HG02884 (cell line): Measurements from ENCODE around the gene ERVW-1.
"Not testable (repeated sequence)": the region's sequence is repeated elsewhere in the genome, so short reads cannot be mapped to it uniquely, and the experiment has no call there.

Experiments
- ATAC-seq: cut with Tn5 transposase; IDR thresholded peaks from one replicate; pipeline ENCODE4 v1.9.1; 2021; ENCODE audit warnings: mild to moderate bottlenecking, moderate library complexity; ENCODE audit not compliant: unreplicated experiment

The ERVW-1 gene, protein sequence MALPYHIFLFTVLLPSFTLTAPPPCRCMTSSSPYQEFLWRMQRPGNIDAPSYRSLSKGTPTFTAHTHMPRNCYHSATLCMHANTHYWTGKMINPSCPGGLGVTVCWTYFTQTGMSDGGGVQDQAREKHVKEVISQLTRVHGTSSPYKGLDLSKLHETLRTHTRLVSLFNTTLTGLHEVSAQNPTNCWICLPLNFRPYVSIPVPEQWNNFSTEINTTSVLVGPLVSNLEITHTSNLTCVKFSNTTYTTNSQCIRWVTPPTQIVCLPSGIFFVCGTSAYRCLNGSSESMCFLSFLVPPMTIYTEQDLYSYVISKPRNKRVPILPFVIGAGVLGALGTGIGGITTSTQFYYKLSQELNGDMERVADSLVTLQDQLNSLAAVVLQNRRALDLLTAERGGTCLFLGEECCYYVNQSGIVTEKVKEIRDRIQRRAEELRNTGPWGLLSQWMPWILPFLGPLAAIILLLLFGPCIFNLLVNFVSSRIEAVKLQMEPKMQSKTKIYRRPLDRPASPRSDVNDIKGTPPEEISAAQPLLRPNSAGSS

DNA sequence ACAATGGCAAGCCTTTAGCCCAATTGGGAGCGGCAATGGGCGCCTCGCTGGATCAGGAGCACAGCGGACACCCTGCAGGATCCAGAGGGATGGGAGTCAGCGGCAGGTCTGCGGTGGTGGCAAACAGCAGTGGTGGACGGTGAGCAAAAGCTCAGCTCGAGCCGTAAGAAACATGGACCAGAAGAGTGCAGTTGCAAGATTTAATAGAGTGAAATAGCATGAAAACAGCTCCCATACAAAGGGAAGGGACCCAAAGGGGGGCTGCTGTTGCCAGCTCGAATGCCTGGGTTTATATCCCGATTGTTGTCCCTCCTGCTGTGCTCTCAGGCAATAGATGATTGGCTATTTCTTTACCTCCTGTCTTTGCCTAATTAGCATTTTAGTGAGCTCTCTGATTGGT, at the start of gene ERVW-1:
Gene ERVW-1, minus strand, starts transcription at position 266 of the 400 bp plus-strand sequence. CDS start 7,565 bp downstream, outside the sequence.
- not testable (repeated sequence) for ATAC-seq

DNA sequence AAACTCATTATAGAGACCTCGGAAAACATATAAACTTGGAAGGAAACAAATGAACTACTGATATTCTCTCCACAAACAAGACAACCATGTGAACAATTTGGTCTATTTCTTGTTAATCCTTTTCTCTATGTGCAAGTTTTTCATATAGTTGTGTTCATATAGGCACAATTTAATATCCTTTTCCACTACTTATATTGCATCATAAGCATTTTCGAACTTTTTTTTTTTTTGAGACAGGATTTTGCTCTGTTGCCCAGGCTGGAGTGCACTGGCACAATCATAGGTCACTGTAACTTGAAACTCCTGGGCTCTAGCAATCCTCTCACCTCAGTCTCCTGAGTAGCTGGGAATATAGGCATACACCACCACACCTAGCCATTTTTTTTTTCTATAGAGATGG, 45.4 kb upstream of the ERVW-1 start:
- no peak for ATAC-seq

DNA sequence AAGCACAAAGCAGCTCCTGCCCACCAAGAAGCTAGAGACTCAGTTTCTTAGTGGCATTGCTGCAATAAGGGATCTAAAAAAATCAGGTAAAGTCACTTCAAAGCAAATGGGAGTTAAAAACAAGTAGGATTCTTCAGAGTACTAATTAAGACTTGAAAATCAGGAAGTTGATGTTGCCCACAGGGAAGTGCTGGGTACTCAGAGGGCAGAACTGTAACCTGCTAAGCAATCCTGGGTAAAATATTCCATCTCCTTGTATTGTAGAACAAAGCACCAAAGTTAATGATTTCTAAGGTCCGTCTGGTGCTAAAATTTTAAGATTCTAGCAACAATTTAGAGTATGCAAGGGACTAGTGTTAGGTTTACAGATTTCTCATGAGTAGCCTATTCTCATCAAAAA, 42.3 kb upstream of the ERVW-1 start:
- ATAC-seq = no peak

DNA sequence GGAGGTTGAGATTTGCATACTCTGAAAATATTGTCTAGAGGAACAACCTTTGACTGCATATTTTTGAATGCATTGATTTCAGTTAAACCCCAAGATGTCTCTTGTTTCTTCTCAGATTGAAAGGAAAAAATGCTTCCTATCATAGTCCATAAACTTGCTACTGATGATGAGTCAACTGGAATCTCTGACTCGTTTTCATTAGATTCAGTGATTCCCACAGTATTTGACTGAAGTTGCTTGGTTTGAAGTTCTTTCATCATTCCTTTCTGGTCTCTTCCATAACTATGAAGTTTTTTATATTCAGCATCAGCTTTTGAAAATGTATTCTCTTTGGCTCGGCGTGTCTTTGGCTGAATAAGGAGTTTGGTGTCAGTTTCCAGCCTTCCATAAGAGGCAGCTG, 39.9 kb upstream of the ERVW-1 start:
- ATAC-seq = no peak

DNA sequence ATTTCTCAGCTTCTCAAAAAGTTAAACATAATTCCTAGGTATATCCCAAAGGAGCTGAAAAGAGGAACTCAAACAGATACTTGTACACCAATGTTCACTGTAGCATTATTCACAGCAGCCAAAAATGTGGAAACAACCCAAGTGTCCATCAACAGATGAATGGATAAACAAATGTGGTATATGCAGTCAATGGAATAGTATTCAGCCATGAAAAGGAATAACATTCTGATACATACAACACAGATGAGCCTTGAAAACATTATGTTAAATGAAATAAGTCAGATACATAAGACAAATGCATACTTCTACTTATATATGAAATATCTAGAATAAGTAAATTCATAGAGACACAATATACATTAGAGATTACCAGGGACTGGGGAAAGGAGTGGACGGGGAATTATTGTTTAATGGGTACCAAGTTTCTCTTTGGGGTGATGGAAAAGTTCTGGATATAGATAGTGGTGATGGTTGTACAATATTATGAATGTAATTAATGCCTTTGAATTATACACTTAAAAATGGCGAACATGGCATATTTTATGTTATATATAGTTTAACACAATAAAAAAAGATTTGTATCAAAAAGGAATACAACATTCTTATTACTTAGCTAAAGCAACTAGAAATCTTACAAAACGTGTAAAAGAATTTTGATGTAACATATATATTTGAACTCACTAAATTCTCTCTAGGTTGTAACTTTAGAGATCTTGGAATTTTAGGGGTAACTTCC, 35.6 kb upstream of the ERVW-1 start:
- no peak for ATAC-seq

DNA sequence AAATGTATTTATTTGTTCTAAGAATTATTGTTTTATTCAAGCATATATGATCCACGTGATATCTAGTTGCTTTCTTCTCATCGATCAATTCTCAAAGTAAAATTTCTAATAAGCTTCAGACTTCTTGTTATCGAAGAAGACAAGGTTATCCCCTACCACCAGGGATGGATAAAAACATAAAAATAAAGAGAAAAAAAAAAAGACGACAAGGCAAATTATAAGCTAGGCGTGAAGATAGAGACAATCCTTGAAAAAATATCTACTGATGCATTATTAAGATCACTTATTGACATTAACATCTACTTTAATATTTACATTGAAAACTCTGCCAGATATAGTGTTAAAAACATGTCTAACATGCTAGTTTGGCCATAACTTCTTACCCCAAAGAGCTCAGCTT, 31.2 kb upstream of the ERVW-1 start:
- no peak for ATAC-seq

DNA sequence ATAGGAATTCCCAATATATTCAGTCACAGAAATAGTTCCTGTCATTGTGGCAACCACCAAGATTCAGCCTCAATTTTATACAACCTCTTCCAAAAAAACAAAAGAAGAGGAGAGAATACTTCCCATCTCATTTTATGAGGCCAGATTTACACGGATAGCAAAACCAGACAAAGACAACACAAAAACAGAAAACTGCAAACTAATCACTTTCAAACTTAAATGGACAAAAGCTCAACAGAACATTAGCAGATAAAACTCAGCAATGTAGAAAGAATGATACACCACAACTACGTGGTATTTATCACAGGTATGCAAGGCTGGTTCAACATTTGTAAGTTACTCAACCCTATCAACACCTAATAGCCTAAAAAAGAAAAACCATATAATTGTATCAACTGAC, 28.6 kb upstream of the ERVW-1 start:
- no peak for ATAC-seq

DNA sequence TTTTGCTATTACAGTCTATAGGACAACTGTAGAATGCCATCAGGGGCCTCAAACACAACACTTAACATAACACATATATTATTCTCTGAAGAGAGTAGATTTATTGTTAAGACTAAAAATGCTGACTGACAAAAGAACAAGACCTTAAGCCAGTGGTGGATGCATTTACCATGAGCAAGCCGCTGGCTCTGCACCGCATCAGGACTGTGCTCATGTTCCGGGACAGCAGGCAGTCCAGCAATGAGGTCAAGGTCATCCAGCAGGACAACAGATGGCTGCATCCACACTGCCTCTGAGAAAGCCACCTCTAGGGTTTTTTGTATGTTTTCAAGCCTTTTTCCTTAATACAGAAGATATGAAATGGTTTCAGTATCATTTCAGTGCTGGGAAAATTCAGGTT, 26.8 kb upstream of the ERVW-1 start:
- ATAC-seq = no peak

DNA sequence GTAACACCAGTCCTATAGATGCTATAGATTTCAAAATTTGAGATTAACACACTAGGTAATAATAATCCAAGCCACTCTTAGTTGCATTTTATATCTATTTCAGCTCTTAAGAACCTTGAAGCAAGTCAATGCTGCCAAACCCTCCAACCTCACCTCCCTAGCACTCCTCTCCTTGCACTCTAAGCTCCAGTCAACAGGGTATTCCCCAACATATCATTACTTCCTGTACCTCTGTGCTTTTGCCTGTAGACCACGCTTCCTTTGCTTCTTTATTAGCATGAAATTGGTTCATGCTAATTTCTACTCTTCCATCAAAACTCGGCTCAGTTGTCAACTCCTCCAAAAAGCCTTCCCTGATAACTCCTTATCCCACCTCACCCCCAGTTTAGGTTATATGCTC, 26.0 kb upstream of the ERVW-1 start:
- no peak for ATAC-seq

DNA sequence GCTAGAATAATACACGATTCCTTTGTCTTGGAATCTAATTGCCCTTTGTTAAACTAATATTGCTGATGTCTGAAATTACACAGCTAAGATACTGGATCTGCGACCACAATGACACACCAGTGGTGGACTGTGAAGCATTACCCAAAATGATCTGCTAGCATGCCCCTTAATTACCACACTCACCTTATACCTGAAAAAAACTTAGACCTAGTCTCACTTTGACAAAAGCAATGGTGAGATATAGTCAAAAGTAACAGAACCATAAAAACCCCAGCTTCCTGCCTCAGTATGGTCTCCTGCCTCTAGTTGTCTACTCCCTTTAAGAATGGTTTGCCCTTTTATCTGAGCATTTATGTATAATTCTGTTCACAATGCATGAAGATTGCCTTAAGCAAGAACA, 20.8 kb upstream of the ERVW-1 start:
- ATAC-seq = no peak

DNA sequence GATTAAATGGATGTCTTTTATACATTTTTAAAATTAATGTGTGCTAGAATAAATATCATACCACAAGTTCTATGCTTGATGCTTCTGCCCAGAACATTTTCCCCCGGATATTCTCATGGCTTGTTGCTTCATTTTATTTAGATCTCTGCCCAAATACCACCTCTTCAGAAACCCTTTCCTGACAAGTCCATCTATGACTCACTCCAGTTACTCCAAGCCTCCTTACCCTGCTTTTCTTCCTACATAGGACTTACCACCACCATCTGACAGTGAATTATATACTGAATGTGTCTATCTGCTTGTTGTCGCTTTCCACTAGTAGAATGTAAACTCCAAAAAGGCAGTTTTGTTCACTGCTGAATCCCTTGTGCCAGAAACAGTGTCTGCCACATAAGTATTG, 19.1 kb upstream of the ERVW-1 start:
- no peak for ATAC-seq

DNA sequence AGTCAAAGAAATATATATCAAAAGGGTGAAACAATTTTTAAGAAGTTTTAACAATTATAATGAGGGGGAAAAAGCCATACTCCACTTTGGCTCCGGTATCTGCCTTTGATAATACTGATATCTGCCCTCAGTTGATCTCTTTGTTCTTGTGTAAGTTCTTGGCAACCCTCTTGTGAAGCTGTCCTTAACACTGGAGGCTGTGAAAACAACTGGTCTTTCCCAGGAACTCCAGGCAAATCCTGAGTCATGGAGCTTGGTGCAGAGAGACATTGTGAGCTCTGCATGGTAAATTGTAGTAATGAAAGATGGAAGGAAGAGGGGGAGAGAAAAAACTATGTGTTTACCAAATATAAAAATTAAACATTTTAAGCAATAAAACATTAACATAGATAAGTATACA, 11.9 kb upstream of the ERVW-1 start:
- no peak for ATAC-seq

DNA sequence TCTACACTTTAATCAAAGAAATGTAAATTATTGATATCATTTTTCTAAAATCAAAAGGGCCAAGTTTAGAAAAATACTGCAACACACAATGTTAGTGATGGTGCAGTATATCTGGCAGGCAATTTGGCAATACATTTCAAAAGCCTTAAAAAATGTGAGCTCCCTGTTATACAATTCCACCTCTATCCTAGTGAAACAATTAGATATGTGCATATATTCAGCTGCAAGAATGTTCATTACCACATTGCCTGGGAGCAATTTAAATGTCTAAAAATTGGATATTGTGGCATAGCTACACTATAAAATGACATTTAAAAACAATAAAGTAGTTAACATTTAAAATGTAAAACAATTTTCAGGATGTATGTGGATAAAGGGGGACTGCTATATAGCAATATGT, 10.1 kb upstream of the ERVW-1 start:
- no peak for ATAC-seq

DNA sequence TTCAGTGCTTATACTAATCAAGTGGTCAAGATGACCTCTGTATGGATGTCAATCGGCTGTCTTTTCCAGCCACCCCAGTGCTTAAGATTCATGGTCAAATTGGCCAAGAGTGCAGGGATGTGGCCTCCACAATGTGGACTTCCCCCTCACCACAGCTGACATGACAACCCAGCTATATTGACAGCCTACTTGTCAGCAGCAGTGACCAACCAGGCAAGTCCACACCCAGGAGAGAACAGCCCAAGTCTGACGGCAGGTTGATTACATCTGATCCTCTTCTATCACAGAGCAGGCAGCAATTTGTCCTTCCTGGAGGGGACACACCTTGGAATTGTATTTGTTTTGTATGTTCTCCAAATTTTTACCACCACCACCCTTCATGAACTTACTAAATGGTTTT, 8.2 kb upstream of the ERVW-1 start:
- no peak for ATAC-seq

DNA sequence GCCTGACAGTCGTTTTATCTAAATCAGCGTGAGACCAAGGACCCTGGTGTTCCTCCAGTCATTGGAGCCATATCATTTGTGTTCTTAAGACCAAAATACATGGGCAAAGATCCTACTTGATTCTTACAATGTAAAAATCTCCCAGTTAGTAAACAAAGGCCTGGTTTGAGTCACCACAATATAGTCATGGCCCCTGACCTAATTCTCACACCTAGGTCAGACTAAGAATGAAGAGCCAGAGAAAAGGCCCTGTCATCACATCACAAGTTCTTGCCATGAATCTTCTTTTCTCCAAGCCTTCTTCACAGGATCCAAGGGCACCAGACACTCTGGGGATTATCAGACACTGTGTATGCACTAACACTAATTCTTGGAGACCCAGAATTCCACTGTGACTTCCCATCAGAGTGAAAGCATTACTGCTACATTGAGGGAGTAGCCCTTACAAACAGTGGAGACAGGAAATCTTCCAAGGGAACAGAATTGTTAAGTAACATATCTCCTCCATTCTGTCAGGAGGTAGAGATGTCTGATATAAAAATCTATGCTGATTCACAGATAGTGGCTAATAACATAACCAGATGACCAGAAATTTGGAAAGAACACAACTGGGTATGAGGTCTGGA, 7.6 kb upstream of the ERVW-1 start:
- ATAC-seq = no peak

DNA sequence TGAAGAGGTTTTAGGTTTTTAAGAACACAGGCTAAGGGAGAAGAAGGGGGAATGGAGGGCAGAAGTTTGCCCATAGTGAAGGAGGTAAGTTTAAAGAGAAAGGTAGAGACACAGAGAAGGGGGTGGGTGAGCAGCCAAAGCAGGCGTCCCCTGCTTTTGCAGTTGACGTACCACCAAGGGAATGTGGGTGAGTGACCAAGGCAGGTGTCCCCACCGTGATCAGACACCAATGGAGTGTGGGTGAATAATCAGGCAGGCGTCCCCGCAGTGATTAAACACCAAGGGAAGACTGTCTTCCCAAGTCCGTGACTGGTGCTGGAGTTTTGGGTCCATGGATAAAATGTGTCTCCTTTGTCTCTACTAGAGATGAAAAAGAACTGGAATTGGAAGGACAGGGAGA, 6.5 kb upstream of the ERVW-1 start:
- ATAC-seq = not testable (repeated sequence)

DNA sequence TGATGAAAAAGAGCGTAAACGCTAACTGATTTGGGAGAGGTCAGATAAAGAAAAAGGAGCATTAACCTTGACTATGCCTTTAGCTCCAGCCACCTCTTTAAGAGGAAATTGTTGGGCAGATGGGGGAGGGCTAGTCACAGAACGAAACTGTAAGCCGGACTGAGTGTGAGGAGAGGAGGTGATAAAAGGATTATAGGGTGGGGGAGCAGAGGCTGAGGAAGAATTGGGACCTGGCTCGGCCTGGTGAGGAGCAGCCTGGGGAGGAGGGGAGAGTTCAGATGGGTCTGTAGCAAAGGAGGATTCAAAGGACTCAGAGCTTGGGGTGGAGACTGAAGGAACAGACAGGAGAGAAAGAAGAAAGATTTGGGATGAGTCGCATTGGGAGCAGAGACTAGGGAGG, 5.9 kb upstream of the ERVW-1 start:
- not testable (repeated sequence) for ATAC-seq

DNA sequence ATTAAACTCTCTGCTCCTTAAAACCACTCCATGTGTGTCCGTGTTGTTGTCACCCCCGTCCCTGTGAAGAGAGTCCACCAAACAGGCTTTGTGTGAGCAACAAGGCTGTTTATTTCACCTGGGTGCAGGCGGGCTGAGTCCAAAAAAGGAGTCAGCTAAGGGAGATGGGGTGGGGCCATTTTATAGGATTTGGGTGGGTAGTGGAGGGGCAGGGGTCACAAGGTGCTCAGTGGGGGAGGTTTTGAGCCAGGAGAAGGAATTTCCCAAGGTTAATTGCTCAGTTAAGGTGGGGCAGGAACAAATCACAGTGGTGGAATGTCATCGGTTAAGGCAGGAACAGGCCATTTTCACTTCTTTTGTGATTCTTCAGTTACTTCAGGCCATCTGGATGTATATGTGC, 1.4 kb upstream of the ERVW-1 start:
- not testable (repeated sequence) for ATAC-seq

DNA sequence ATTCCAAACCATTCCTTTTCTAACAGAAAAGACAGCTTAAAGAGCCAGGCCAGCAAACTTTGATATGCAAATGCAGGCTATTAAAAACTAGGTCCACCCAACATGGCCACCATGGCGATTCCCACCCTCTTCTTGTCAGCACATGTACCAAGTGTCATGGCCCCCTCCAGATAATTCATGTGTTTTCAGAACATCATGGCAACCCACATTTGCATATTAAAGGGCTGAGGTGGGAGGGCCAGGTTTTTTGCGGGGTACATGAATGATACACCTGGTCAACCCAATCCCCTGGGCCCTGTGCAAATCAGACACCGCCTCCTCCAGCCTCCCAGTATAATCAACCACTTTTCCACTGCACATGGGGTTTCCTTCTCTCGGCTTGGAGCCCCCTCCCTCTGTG, 965 bp upstream of the ERVW-1 start:
- no peak for ATAC-seq

DNA sequence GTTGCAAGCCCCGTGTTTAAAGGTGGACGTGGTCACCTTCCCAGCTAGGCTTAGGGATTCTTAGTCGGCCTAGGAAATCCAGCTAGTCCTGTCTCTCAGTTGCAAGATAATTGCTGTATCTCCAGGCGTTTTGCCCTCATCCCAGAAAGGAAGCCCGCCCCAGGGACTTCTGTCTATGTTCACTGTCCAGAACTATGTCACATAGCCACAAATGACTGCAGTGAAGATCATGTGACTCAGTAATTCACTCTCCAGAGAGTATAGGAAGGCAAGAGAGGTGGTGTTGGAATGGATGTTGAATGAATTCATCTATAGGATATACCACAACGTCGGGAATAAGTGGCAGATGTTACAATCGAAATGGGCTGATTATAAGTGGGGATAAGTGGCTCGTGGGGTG, 349 bp upstream of the ERVW-1 start:
- no peak for ATAC-seq

DNA sequence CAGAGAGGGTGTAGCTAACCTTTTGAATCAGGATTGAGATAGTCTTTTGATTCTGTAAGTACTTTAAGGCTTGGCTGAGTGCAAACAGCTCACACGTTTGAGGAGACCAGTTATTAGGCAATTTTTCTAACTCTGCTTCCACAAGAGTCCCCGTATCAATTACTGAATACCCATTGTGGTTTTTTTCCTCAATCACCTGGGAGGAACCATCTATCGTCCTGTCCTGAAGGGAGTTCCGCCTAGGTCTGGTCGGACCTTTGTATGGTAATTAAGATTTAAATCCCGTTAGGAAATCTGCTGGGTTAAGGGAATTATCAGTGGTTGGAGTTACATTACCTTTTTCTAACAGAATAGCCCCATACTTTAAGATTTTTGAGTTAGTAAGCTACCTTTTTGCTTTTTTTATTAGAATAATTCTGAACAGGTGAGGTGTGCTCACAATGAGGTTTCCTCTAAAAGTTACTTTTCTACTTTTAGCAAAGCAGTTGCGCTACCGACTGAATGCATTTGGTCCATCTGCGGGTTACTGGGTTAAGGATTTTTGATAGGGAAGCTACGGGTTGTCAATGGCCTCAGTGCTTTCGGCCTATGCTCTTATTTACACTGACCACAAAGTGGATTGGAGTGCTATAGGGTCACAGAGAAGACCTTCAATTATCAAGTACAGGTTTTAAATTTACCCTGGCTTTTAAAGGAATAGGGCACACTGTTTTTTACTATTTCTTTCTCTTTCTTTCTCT, 1.7 kb downstream of the ERVW-1 start:
- not testable (repeated sequence) for ATAC-seq
